LNCaP clone FGC (cell line): ENCODE results near the gene HOOK2.

Experiments used
- DNase-seq: peaks from one replicate; pipeline ENCODE4 v3.0.0-alpha.2; 2011; ENCODE audit warnings: low read depth
- H3K4me3 ChIP-seq: 2 replicates; pipeline ENCODE4 v1.5.1; 2011; ENCODE audit warnings: mild to moderate bottlenecking, low read depth, low read length, control low read depth
- CTCF ChIP-seq: IDR thresholded peaks from 2 replicates; pipeline ENCODE4 v1.5.1; 2012; ENCODE audit warnings: mild to moderate bottlenecking; ENCODE audit not compliant: control insufficient read depth, insufficient read depth; ENCODE audit errors: extremely low read depth

The HOOK2 gene

GRCh38 chr19:12788042-12788681 lies 12.8 kb upstream of the HOOK2 start:
- H3K4me3 ChIP-seq: no peak overlapping the region
- DNase-seq: no peak
- no peak for TF ChIP-seq CTCF

GRCh38 chr19:12787458-12787857 lies 12.1 kb upstream of the HOOK2 start:
- H3K4me3 ChIP-seq: no peak overlapping the region
- no peak for TF ChIP-seq CTCF
- DNase-seq: no peak

GRCh38 chr19:12786952-12787351 lies 11.6 kb upstream of the HOOK2 start:
- no peak overlapping the region for H3K4me3 ChIP-seq
- DNase-seq: no peak
- no peak for TF ChIP-seq CTCF

- DNase-seq: peak; percentile 82
- no peak for TF ChIP-seq CTCF
- no peak overlapping the region for H3K4me3 ChIP-seq
Measured at GRCh38 chr19:12786141-12786870, 11.0 kb upstream of the HOOK2 start.

- DNase-seq: no peak
- no peak for TF ChIP-seq CTCF
- H3K4me3 ChIP-seq: no peak overlapping the region
Measured at GRCh38 chr19:12785431-12786031, 10.2 kb upstream of the HOOK2 start.

- no peak overlapping the region for H3K4me3 ChIP-seq
- no peak for TF ChIP-seq CTCF
- no peak for DNase-seq
Measured at GRCh38 chr19:12784871-12785430, 9.6 kb upstream of the HOOK2 start.
